ENCODE data around the gene SDHB.

SDHB gene

DNA sequence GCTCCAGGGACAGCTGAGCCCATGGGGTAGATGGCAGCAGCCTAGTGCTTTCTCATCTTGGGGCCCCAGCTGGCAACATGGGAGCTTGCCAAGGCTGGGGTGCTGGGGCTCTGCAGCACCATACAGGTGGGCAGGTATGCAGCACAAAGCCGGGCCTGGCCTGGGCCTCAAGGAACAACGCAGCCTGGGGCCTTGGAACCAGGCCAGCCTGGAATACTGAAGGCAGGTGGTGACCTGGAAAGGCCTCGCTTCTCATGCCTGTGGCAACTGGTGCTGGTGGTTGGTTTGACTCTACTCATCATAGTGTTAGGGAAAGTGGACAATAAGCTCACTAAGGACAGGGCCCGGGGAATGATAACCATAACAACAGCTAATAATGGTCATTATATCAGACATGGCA is 27.0 kb upstream of the SDHB start:
- H3K36me3 ChIP-seq (ENCODE audit: control insufficient read depth, insufficient read depth, low read length), result no peaks in the 10 kb centered on the region
- no peak for DNase-seq (ENCODE audit: extremely low read depth, insufficient read length)

DNA sequence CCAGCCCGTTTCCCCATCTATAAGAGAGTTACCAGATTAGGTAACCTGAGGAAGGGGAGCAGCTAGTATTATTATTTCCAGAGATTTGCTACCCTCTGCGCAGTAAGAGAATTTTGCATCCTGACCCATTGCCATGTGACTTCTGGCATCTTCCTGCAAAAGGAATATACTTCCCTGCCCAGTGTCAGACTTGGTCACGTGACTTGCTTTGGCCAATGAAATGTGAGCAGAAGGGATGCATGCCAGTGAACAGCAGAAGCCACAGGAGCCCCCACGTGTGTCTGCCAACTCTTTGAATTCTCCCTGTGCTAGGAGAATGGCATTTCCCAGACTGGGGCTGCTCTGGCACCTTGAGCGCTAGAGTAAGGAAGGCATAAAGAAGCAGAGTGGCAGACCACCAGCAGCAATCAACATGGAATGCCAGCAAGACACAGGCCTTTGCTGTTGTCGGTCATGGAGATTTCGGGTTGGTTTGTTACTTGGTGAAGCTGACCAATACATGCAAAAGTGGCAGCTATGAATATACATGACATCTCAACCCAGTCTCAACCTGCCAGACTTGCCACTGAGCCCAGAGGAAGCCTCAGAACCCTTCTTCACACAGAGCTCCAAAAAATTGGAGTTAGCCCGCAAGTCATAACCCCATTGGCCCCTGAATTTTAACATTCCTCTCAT is 26.4 kb upstream of the SDHB start:
- no peak overlapping the region for H3K4me3 ChIP-seq (replicated peaks; ENCODE audit: low read depth, low read length)
- TF ChIP-seq CTCF (IDR thresholded peaks at IDR 0.05; ENCODE audit: insufficient read depth, low read length, poor library complexity, severe bottlenecking), result no peak
- no peak for DNase-seq (ENCODE audit: extremely low read depth, insufficient read length)
- no peaks in the 10 kb centered on the region for H3K27me3 ChIP-seq (replicated peaks; ENCODE audit: control insufficient read depth, insufficient read depth, low read length)
- no peaks in the 10 kb centered on the region for H3K36me3 ChIP-seq (ENCODE audit: control insufficient read depth, insufficient read depth, low read length)

More for the DNA sequence above, 27.0 kb upstream of the SDHB start:
- no peak for TF ChIP-seq CTCF (IDR thresholded peaks at IDR 0.05; ENCODE audit: insufficient read depth, low read length, poor library complexity, severe bottlenecking)
- no peaks in the 10 kb centered on the region for H3K27me3 ChIP-seq (replicated peaks; ENCODE audit: control insufficient read depth, insufficient read depth, low read length)
- H3K4me3 ChIP-seq (replicated peaks; ENCODE audit: low read depth, low read length), result no peak overlapping the region

- H3K27me3 ChIP-seq (replicated peaks; ENCODE audit: control insufficient read depth, insufficient read depth, low read length), result no peaks in the 10 kb centered on the region
- no peak for TF ChIP-seq CTCF (IDR thresholded peaks at IDR 0.05; ENCODE audit: insufficient read depth, low read length, poor library complexity, severe bottlenecking)
- no peak for DNase-seq (ENCODE audit: extremely low read depth, insufficient read length)
- no peaks in the 10 kb centered on the region for H3K36me3 ChIP-seq (ENCODE audit: control insufficient read depth, insufficient read depth, low read length)
- no peak overlapping the region for H3K4me3 ChIP-seq (replicated peaks; ENCODE audit: low read depth, low read length)
Observed at GRCh38 chr1:17078991-17079868, 25.4 kb upstream of the SDHB start.

- H3K27me3 ChIP-seq (replicated peaks; ENCODE audit: control insufficient read depth, insufficient read depth, low read length), result no peaks in the 10 kb centered on the region
- H3K4me3 ChIP-seq (replicated peaks; ENCODE audit: low read depth, low read length), result no peak overlapping the region
- DNase-seq (ENCODE audit: extremely low read depth, insufficient read length), result no peak
- TF ChIP-seq CTCF (IDR thresholded peaks at IDR 0.05; ENCODE audit: insufficient read depth, low read length, poor library complexity, severe bottlenecking), result peak; percentile 54
- no peaks in the 10 kb centered on the region for H3K36me3 ChIP-seq (ENCODE audit: control insufficient read depth, insufficient read depth, low read length)
Observed at GRCh38 chr1:17075470-17076255, 21.8 kb upstream of the SDHB start.

- no peak overlapping the region for H3K4me3 ChIP-seq (replicated peaks; ENCODE audit: low read depth, low read length)
Observed at GRCh38 chr1:17071794-17072193, 18.0 kb upstream of the SDHB start.

More at GRCh38 chr1:17071794-17072193, 18.0 kb upstream of the SDHB start:
- no peak for TF ChIP-seq CTCF (IDR thresholded peaks at IDR 0.05; ENCODE audit: insufficient read depth, low read length, poor library complexity, severe bottlenecking)
- H3K36me3 ChIP-seq (ENCODE audit: control insufficient read depth, insufficient read depth, low read length), result no peaks in the 10 kb centered on the region
- no peaks in the 10 kb centered on the region for H3K27me3 ChIP-seq (replicated peaks; ENCODE audit: control insufficient read depth, insufficient read depth, low read length)
- no peak for DNase-seq (ENCODE audit: extremely low read depth, insufficient read length)

All from GM06990 (cell line).